Psoas muscle (tissue), 8 donors: ENCODE data around the gene FANCC. TPM values are rescaled to one million over a fixed set of nuclear protein-coding genes. Genes with fewer than 3 reads are reported as not detected.

Experiments used
- ATAC-seq, 4 donors: fragments of 200-7000 bp; cut with Tn5 transposase; one replicate each; pipeline ENCODE4 v1.9.1; 2020; ENCODE audit warnings: moderate library complexity in 3 of 4, mild to moderate bottlenecking in 2 of 4
- DNase-seq, 2 donors: peaks; one replicate each; pipeline ENCODE4 v3.0.0-alpha.2; 2020
- H3K27ac ChIP-seq: fragments of 200-600 bp; one replicate; pipeline ENCODE4 v1.8.0; 2022
- H3K27me3 ChIP-seq, 3 donors: fragments of 200-600 bp in 1 of 3; one replicate each; pipeline versions ENCODE4 v1.6.1 to v1.8.0; 2013 to 2022; ENCODE audit warnings: low read length in 2 of 3, mild to moderate bottlenecking in 2 of 3, moderate library complexity in 1 of 3; ENCODE audit not compliant: insufficient read depth in 3 of 3
- H3K36me3 ChIP-seq, 2 donors: fragments of 200-600 bp in 1 of 2; one replicate each; pipeline versions ENCODE4 v1.6.1 to v1.8.0; 2013 to 2022; ENCODE audit warnings: low read depth in 1 of 2, mild to moderate bottlenecking in 1 of 2, moderate library complexity in 1 of 2; ENCODE audit not compliant: insufficient read depth in 1 of 2
- H3K4me1 ChIP-seq: fragments of 200-600 bp; one replicate; pipeline ENCODE4 v1.8.0; 2022
- H3K4me3 ChIP-seq: fragments of 200-600 bp; one replicate; pipeline ENCODE4 v1.8.0; 2022; ENCODE audit warnings: mild to moderate bottlenecking
- H3K9me3 ChIP-seq: fragments of 200-600 bp; one replicate; pipeline ENCODE4 v1.8.0; 2022
- WGBS, 3 donors: extraction: QIAGEN DNeasy Blood & Tissue Kit; methylation state at CpG; one replicate each; pipeline versions ENCODE4 v1.1.6 to v1.1.7; 2013; 5-methylcytosine and 5-hydroxymethylcytosine counted together
- intact Hi-C, 2 donors: fragments of 100-400 bp; cut with DNase I; formaldehyde crosslinking; loops; one replicate each; pipeline versions ENCODE4 v1.11.0 to v1.14.2; 2022
- polyA plus RNA-seq, 3 donors: library from polyadenylated mRNA; stranded (reverse); fragments of 200-250 nt; gene quantifications; one replicate each; pipeline ENCODE4 v1.2.3, GENCODE V29; 2013
- total RNA-seq, 4 donors: library from RNA; stranded (reverse); fragmentation: NEBNext Ultra II Directional in 2 of 4; extraction: Animal tissue kit (Norgen Biotek cat#: 25700) in 2 of 4; gene quantifications; one replicate each; pipeline versions ENCODE4 v1.2.1 to v1.2.4, GENCODE V29; 2021 to 2023
- TF ChIP-seq, protein P1 (sequence below): fragments of 200-600 bp; IDR thresholded peaks from one replicate; pipeline ENCODE4 v1.8.0; 2022; ENCODE audit warnings: antibody characterized with exemption
- donor health status: healthy with polysubstance abuse.
- donor health status: DM: no; HTN: no; CAD: no; lungs with moderate emphysema.
- donor health status: Bipolar disorder and iron deficiency.
- donor health status: healthy.
- donor health status: DM: yes; HTN: yes; CAD: no.
- donor health status: DM: no; HTN: no; CAD: no.
- donor health status: DM: no; HTN: no; CAD: no.
- donor health status: DM: yes; HTN: yes; CAD: no.

Gene FANCC
- total and polyA plus RNA-seq, 7 donors, result 2.1 to 5.2 (median 3.6) TPM

DNA sequence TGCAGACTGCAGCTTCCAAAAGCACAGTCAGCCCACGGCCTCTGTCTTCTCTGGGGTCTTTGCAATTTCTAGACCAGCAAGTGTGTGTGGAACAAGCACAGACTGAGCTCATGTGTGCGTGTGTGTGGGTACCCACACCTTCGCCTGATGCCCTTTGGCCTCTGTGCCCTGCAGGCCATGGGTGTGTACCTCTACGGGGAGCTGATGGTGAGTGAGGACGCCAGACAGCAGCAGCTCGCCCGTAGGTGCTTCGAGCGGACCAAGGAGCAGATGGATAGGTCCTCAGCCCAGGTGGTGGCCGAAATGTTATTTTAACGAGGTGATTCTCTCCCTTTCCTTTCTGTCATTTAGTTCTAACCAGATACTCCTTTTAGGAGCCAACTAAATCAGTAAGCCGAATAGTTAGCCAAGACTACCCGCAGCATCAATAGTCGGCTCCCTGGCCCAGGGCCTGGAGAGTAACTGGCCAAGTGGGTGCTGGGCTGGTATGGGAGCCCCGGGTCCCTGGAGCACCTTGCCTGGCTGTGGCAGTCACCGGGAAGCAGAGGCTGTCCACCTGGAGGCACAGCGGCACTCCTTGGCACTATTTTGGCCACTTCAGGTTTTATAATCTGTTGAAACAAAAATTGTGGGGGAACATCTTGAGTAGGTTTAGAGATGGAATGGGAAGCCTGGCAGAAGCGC, 235.0 kb downstream of the FANCC start:
- ATAC-seq (no peak), DNase-seq (no peak)
- H3K4me1 ChIP-seq, result peaks cover 79% of the 10 kb centered on the region
- peaks cover 0 to 47% of the 10 kb centered on the region in 2 donors for H3K36me3 ChIP-seq
- no peaks in the 10 kb centered on the region for H3K27me3 ChIP-seq
- WGBS, 3 donors, result 56 to 76% (median 58%) methylated on average over 18 of the region's 18 CpGs
- H3K27ac ChIP-seq, result peak overlapping the region; percentile 93
- TF ChIP-seq, protein P1, sequence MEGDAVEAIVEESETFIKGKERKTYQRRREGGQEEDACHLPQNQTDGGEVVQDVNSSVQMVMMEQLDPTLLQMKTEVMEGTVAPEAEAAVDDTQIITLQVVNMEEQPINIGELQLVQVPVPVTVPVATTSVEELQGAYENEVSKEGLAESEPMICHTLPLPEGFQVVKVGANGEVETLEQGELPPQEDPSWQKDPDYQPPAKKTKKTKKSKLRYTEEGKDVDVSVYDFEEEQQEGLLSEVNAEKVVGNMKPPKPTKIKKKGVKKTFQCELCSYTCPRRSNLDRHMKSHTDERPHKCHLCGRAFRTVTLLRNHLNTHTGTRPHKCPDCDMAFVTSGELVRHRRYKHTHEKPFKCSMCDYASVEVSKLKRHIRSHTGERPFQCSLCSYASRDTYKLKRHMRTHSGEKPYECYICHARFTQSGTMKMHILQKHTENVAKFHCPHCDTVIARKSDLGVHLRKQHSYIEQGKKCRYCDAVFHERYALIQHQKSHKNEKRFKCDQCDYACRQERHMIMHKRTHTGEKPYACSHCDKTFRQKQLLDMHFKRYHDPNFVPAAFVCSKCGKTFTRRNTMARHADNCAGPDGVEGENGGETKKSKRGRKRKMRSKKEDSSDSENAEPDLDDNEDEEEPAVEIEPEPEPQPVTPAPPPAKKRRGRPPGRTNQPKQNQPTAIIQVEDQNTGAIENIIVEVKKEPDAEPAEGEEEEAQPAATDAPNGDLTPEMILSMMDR, result no peak
- no peaks in the 10 kb centered on the region for H3K9me3 ChIP-seq
- intact Hi-C loops, result no loop called here
- H3K4me3 ChIP-seq, result no peak overlapping the region

GRCh38 chr9:95081998-95082397, 235.5 kb downstream of the FANCC start:
- peak in 1 of 4 donors; percentile 22 for ATAC-seq
- H3K36me3 ChIP-seq, result peaks cover 0 to 45% of the 10 kb centered on the region in 2 donors
- H3K27me3 ChIP-seq, result no peaks in the 10 kb centered on the region
- no peaks in the 10 kb centered on the region for H3K9me3 ChIP-seq
- TF ChIP-seq, protein P1, result no peak
- H3K27ac ChIP-seq, result peak overlapping the region; percentile 93
- peaks cover 84% of the 10 kb centered on the region for H3K4me1 ChIP-seq
- no peak overlapping the region for H3K4me3 ChIP-seq
- 53 to 70% (median 60%) methylated on average over 19 of the region's 19 CpGs for WGBS, 3 donors
- no peak for DNase-seq
- intact Hi-C loops, result no loop called here

GRCh38 chr9:95080961-95081647, 236.4 kb downstream of the FANCC start:
- H3K4me1 ChIP-seq, result peaks cover 84% of the 10 kb centered on the region
- H3K4me3 ChIP-seq, result no peak overlapping the region
- peak overlapping the region; percentile 93 for H3K27ac ChIP-seq
- WGBS, 3 donors, result 56 to 70% (median 56%) methylated on average over 20 of the region's 20 CpGs
- TF ChIP-seq, protein P1, result no peak
- no peak for DNase-seq
- intact Hi-C loops, result no loop called here
- peak in 2 of 4 donors; percentile 5 to 28 for ATAC-seq
- H3K9me3 ChIP-seq, result no peaks in the 10 kb centered on the region
- H3K36me3 ChIP-seq, result peaks cover 0 to 36% of the 10 kb centered on the region in 2 donors
- H3K27me3 ChIP-seq, result no peaks in the 10 kb centered on the region

DNA sequence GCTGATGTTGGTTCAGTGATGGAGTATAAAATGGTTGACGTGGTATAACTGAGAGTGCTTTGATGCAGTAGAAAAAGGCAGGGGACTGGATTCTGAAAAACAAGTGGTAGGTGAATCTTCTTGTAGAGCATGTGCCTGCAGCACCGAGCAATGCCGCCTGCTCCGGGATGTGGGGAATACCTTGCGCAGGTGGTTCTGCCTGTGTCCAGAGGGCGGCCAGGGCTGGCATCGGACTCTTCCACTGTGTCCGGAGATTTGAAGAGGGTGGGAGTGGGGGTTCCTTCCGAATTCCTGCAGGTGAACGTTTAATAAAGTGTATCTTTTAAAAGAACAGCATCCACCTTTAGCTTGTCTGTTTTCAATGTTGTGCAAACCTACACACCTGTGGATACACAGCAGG, 238.0 kb downstream of the FANCC start:
- no peak for ATAC-seq
- TF ChIP-seq, protein P1, result no peak
- peaks cover 77% of the 10 kb centered on the region for H3K4me1 ChIP-seq
- no peak overlapping the region for H3K4me3 ChIP-seq
- H3K9me3 ChIP-seq, result no peaks in the 10 kb centered on the region
- intact Hi-C loops, result no loop called here
- WGBS, 3 donors, result 81 to 87% (median 84%) methylated on average over 10 of the region's 10 CpGs
- no peak for DNase-seq
- H3K27me3 ChIP-seq, result no peaks in the 10 kb centered on the region
- peak overlapping the region; percentile 93 for H3K27ac ChIP-seq
- H3K36me3 ChIP-seq, result peaks cover 0 to 25% of the 10 kb centered on the region in 2 donors
